GM12801 (cell line): ENCODE data around the gene ATP8A2.

ENCODE experiments used
- CTCF ChIP-seq: IDR thresholded peaks from one replicate; pipeline ENCODE4 v1.5.1; 2011; ENCODE audit warnings: control low read depth; ENCODE audit not compliant: insufficient read length; ENCODE audit errors: extremely low read depth

ATP8A2 gene

GRCh38 chr13:25692099-25692498, 320.3 kb downstream of the ATP8A2 start:
- no peak for TF ChIP-seq CTCF

- no peak for TF ChIP-seq CTCF
These were observed 327.3 kb downstream of the ATP8A2 start for GRCh38 chr13:25699056-25699455.

GRCh38 chr13:25699600-25699999, 327.8 kb downstream of the ATP8A2 start:
- no peak for TF ChIP-seq CTCF

- TF ChIP-seq CTCF = no peak
These were observed 329.5 kb downstream of the ATP8A2 start for GRCh38 chr13:25701304-25701703.

GRCh38 chr13:25702386-25702785, 330.6 kb downstream of the ATP8A2 start:
- no peak for TF ChIP-seq CTCF

GRCh38 chr13:25707726-25708125, 336.0 kb downstream of the ATP8A2 start:
- no peak for TF ChIP-seq CTCF

GRCh38 chr13:25708268-25708667, 336.5 kb downstream of the ATP8A2 start:
- TF ChIP-seq CTCF = no peak

GRCh38 chr13:25709088-25709487, 337.3 kb downstream of the ATP8A2 start:
- TF ChIP-seq CTCF = no peak
